Measurements from ENCODE around the gene B2M. TPM values are rescaled to one million over a fixed set of nuclear protein-coding genes. Genes with fewer than 3 reads are reported as not detected.

Gene B2M
- total and polyA plus RNA-seq, 2 of the 13 experiments (the other 11 are each of a cell fraction or from before 2014, with no cell fraction given) = 784 to 857 TPM

DNA sequence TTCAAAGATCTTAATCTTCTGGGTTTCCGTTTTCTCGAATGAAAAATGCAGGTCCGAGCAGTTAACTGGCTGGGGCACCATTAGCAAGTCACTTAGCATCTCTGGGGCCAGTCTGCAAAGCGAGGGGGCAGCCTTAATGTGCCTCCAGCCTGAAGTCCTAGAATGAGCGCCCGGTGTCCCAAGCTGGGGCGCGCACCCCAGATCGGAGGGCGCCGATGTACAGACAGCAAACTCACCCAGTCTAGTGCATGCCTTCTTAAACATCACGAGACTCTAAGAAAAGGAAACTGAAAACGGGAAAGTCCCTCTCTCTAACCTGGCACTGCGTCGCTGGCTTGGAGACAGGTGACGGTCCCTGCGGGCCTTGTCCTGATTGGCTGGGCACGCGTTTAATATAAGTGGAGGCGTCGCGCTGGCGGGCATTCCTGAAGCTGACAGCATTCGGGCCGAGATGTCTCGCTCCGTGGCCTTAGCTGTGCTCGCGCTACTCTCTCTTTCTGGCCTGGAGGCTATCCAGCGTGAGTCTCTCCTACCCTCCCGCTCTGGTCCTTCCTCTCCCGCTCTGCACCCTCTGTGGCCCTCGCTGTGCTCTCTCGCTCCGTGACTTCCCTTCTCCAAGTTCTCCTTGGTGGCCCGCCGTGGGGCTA is at the start of gene B2M, which contains the start of gene PATL2 (continued):
- TF ChIP-seq ZC3H13 (CRISPR knock-in tag; IDR thresholded peaks at IDR 0.05) = no peak
- peak; percentile 66; the same call in 1 of the 2 replicates for TF ChIP-seq ZNF333 (CRISPR knock-in tag; IDR thresholded peaks at IDR 0.05; ENCODE audit: borderline replicate concordance)
- TF ChIP-seq TARDBP (CRISPR knock-in tag; IDR thresholded peaks at IDR 0.05) = peak; percentile 48; the same call in 1 of the 2 replicates
- TF ChIP-seq NR2C2 (CRISPR knock-in tag; IDR thresholded peaks at IDR 0.05; ENCODE audit: borderline replicate concordance) = 0 out of 2 replicates have a peak, but pooled peaks have one; percentile 6
- TF ChIP-seq ZBTB7A (CRISPR knock-in tag; IDR thresholded peaks at IDR 0.05) = no peak
- no peak for TF ChIP-seq HDAC6 (IDR thresholded peaks at IDR 0.05; ENCODE audit: low read depth, low read length)
- TF ChIP-seq, protein P1, sequence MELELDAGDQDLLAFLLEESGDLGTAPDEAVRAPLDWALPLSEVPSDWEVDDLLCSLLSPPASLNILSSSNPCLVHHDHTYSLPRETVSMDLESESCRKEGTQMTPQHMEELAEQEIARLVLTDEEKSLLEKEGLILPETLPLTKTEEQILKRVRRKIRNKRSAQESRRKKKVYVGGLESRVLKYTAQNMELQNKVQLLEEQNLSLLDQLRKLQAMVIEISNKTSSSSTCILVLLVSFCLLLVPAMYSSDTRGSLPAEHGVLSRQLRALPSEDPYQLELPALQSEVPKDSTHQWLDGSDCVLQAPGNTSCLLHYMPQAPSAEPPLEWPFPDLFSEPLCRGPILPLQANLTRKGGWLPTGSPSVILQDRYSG (CRISPR knock-in tag; IDR thresholded peaks at IDR 0.05) = 0 out of 2 replicates have a peak, but pooled peaks have one; percentile 47
- no peak for TF ChIP-seq MAZ (IDR thresholded peaks at IDR 0.05; ENCODE audit: borderline replicate concordance, low read depth, low read length)
- TF ChIP-seq MAZ (CRISPR knock-in tag; IDR thresholded peaks at IDR 0.05; ENCODE audit: low read depth) = peak; percentile 81; the same call in 1 of the 2 replicates
- TF ChIP-seq BRCA1 (CRISPR knock-in tag; IDR thresholded peaks at IDR 0.05) = 0 out of 2 replicates have a peak, but pooled peaks have one; percentile 9
- TF ChIP-seq TEAD3 (CRISPR knock-in tag; optimal IDR thresholded peaks at IDR 0.05; ENCODE audit: borderline replicate concordance) = peak; percentile 78
- TF ChIP-seq ZNF598 (CRISPR knock-in tag; IDR thresholded peaks at IDR 0.05; ENCODE audit: borderline replicate concordance) = peak; percentile 68; the same call in 1 of the 2 replicates
- TF ChIP-seq GABPB1 (CRISPR knock-in tag; IDR thresholded peaks at IDR 0.05) = 0 out of 2 replicates have a peak, but pooled peaks have one; percentile 49
- no peak for TF ChIP-seq RNF2 (conservative IDR thresholded peaks at IDR 0.05; ENCODE audit: low read depth)
- TF ChIP-seq PRPF4 (IDR thresholded peaks at IDR 0.05; ENCODE audit: low read depth, low read length, poor library complexity, severe bottlenecking) = no peak
- peak; percentile 51; the same call in 1 of the 2 replicates for TF ChIP-seq ZNF350 (CRISPR knock-in tag; IDR thresholded peaks at IDR 0.05; ENCODE audit: borderline replicate concordance, low read depth)
- TF ChIP-seq, protein P2, sequence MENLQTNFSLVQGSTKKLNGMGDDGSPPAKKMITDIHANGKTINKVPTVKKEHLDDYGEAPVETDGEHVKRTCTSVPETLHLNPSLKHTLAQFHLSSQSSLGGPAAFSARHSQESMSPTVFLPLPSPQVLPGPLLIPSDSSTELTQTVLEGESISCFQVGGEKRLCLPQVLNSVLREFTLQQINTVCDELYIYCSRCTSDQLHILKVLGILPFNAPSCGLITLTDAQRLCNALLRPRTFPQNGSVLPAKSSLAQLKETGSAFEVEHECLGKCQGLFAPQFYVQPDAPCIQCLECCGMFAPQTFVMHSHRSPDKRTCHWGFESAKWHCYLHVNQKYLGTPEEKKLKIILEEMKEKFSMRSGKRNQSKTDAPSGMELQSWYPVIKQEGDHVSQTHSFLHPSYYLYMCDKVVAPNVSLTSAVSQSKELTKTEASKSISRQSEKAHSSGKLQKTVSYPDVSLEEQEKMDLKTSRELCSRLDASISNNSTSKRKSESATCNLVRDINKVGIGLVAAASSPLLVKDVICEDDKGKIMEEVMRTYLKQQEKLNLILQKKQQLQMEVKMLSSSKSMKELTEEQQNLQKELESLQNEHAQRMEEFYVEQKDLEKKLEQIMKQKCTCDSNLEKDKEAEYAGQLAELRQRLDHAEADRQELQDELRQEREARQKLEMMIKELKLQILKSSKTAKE (CRISPR knock-in tag; IDR thresholded peaks at IDR 0.05; ENCODE audit: borderline replicate concordance) = no peak
- TF ChIP-seq ZNF841 (CRISPR knock-in tag; IDR thresholded peaks at IDR 0.05; ENCODE audit: borderline replicate concordance) = no peak
- TF ChIP-seq ATM (IDR thresholded peaks at IDR 0.05; ENCODE audit: borderline replicate concordance) = no peak
- peak; percentile 42; the same call in 1 of the 2 replicates for TF ChIP-seq MTA1 (CRISPR knock-in tag; IDR thresholded peaks at IDR 0.05; ENCODE audit: borderline replicate concordance)
- TF ChIP-seq, protein P3, sequence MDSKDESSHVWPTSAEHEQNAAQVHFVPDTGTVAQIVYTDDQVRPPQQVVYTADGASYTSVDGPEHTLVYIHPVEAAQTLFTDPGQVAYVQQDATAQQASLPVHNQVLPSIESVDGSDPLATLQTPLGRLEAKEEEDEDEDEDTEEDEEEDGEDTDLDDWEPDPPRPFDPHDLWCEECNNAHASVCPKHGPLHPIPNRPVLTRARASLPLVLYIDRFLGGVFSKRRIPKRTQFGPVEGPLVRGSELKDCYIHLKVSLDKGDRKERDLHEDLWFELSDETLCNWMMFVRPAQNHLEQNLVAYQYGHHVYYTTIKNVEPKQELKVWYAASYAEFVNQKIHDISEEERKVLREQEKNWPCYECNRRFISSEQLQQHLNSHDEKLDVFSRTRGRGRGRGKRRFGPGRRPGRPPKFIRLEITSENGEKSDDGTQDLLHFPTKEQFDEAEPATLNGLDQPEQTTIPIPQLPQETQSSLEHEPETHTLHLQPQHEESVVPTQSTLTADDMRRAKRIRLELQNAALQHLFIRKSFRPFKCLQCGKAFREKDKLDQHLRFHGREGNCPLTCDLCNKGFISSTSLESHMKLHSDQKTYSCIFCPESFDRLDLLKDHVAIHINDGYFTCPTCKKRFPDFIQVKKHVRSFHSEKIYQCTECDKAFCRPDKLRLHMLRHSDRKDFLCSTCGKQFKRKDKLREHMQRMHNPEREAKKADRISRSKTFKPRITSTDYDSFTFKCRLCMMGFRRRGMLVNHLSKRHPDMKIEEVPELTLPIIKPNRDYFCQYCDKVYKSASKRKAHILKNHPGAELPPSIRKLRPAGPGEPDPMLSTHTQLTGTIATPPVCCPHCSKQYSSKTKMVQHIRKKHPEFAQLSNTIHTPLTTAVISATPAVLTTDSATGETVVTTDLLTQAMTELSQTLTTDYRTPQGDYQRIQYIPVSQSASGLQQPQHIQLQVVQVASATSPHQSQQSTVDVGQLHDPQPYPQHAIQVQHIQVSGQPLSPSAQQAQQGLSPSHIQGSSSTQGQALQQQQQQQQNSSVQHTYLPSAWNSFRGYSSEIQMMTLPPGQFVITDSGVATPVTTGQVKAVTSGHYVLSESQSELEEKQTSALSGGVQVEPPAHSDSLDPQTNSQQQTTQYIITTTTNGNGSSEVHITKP (CRISPR knock-in tag; IDR thresholded peaks at IDR 0.05; ENCODE audit: low read depth) = no peak
- TF ChIP-seq PITX1 (CRISPR knock-in tag; IDR thresholded peaks at IDR 0.05) = peak; percentile 66
- peak; percentile 91 for TF ChIP-seq DR1 (CRISPR knock-in tag; IDR thresholded peaks at IDR 0.05)
- no peak for TF ChIP-seq PHB2 (IDR thresholded peaks at IDR 0.05; ENCODE audit: partially characterized antibody)
